B cell (primary cell): ENCODE measurements around the gene CYFIP1.

ENCODE experiments used
- EZH2 ChIP-seq: IDR thresholded peaks from 2 replicates; pipeline ENCODE4 v1.6.1; 2012; ENCODE audit warnings: borderline replicate concordance, low read depth, mild to moderate bottlenecking, moderate library complexity, low read length; ENCODE audit not compliant: insufficient read depth, poor library complexity, severe bottlenecking
- TF ChIP-seq, protein P1 (sequence below): fragments of 200-600 bp; IDR thresholded peaks from one replicate; pipeline ENCODE4 v1.8.0; 2022; ENCODE audit warnings: antibody characterized with exemption, mild to moderate bottlenecking

DNA sequence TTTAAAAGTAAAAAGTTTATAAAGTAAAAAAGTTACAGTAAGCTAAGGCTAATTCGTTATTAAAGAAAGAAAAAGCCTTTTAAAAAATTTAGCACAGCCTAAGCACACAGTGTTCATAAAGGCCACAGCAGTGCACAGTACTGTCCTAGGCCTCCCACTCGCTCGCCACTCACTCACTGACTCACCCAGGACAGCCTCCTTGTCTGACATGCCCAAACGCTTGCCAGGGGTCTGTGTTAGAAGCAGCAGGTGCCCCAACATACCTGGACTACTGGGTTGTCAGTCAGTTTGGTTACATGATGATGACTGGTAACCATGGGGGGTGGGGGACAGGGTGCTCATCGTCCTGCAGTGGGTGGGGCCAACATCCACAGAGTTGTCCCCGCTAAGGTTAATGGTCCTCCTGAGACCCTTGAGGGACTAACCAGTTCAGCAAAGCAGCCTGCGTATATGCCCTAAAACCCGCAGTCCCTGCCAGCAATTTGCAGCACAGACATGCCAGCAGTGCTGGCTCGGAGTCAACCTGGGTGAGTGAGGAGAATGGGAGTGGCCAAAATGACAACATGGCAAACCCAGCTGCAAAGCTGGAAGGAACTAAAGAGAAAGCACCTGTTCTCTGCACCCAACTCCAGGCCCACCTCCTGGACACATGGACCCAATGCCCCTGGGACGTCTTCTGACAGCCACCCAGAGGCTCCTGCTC is 49.2 kb downstream of the CYFIP1 start:
- TF ChIP-seq EZH2 = no peak
- TF ChIP-seq, protein P1, sequence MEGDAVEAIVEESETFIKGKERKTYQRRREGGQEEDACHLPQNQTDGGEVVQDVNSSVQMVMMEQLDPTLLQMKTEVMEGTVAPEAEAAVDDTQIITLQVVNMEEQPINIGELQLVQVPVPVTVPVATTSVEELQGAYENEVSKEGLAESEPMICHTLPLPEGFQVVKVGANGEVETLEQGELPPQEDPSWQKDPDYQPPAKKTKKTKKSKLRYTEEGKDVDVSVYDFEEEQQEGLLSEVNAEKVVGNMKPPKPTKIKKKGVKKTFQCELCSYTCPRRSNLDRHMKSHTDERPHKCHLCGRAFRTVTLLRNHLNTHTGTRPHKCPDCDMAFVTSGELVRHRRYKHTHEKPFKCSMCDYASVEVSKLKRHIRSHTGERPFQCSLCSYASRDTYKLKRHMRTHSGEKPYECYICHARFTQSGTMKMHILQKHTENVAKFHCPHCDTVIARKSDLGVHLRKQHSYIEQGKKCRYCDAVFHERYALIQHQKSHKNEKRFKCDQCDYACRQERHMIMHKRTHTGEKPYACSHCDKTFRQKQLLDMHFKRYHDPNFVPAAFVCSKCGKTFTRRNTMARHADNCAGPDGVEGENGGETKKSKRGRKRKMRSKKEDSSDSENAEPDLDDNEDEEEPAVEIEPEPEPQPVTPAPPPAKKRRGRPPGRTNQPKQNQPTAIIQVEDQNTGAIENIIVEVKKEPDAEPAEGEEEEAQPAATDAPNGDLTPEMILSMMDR = no peak
